Fibroblast of lung (primary cell): ENCODE measurements around the gene ADAMTS17. TPM values are rescaled to one million over a fixed set of nuclear protein-coding genes. Genes with fewer than 3 reads are reported as not detected.

ENCODE experiments used
- DNase-seq, 2 donors: peaks; one replicate each; pipeline versions ENCODE4 v3.0.0 to v3.0.0-alpha.2; 2010; ENCODE audit warnings: low read depth in 2 of 2
- H2AFZ ChIP-seq: 2 replicates; pipeline ENCODE4 v1.5.1; 2012; ENCODE audit warnings: low read length, control low read depth, inconsistent platforms
- H3K27ac ChIP-seq: 2 replicates; pipeline ENCODE4 v1.5.1; 2011; ENCODE audit warnings: low read length, control low read depth; ENCODE audit not compliant: insufficient read depth
- H3K27me3 ChIP-seq: 2 replicates; pipeline ENCODE4 v1.5.1; 2011; ENCODE audit warnings: mild to moderate bottlenecking, low read length; ENCODE audit not compliant: control insufficient read depth, insufficient read depth
- H3K36me3 ChIP-seq: 2 replicates; pipeline ENCODE4 v1.5.1; 2011; ENCODE audit warnings: low read length; ENCODE audit not compliant: control insufficient read depth, insufficient read depth
- H3K4me1 ChIP-seq: 2 replicates; pipeline ENCODE4 v1.5.1; 2011; ENCODE audit warnings: low read length; ENCODE audit not compliant: control insufficient read depth, insufficient read depth; ENCODE audit errors: extremely low read depth
- H3K4me2 ChIP-seq: 2 replicates; pipeline ENCODE4 v1.5.1; 2011; ENCODE audit warnings: low read length, control low read depth; ENCODE audit not compliant: insufficient read depth; ENCODE audit errors: extremely low read depth
- H3K4me3 ChIP-seq, 4 experiments: fragments of 200-600 bp in 1 of 4; sonication (generic) in 1 of 4; replicated peaks in 1 of 4; 2 replicates each; pipeline ENCODE4 v1.5.1; 2011 to 2016; ENCODE audit warnings: low read length in 4 of 4, low read depth in 3 of 4, mild to moderate bottlenecking in 3 of 4, control low read depth in 2 of 4, inconsistent platforms in 1 of 4, mixed read lengths in 1 of 4; ENCODE audit not compliant: insufficient read depth in 1 of 4; ENCODE audit errors: control extremely low read depth in 1 of 4
- H3K79me2 ChIP-seq: 2 replicates; pipeline ENCODE4 v1.5.1; 2012; ENCODE audit warnings: mild to moderate bottlenecking, low read length, inconsistent platforms; ENCODE audit not compliant: control insufficient read depth, insufficient read depth
- H3K9ac ChIP-seq: 2 replicates; pipeline ENCODE4 v1.5.1; 2011; ENCODE audit warnings: mild to moderate bottlenecking, low read length, control low read depth; ENCODE audit not compliant: insufficient read depth
- H3K9me3 ChIP-seq: 2 replicates; pipeline ENCODE4 v1.5.1; 2012; ENCODE audit warnings: low read depth, low read length; ENCODE audit not compliant: control insufficient read depth, insufficient read depth
- H4K20me1 ChIP-seq: 2 replicates; pipeline ENCODE4 v1.5.1; 2011; ENCODE audit warnings: low read length; ENCODE audit not compliant: control insufficient read depth, insufficient read depth; ENCODE audit errors: extremely low read depth
- CTCF ChIP-seq, 2 donors: IDR thresholded peaks in 1 of 2; conservative IDR thresholded peaks in 1 of 2; 1 replicate in 1 of 2; 2 replicates in 1 of 2; pipeline ENCODE4 v1.5.1; 2011 to 2012; ENCODE audit warnings: low read length in 2 of 2, control low read depth in 1 of 2, inconsistent platforms in 1 of 2, low read depth in 1 of 2, mild to moderate bottlenecking in 1 of 2
- EZH2 ChIP-seq: IDR thresholded peaks from 2 replicates; pipeline ENCODE4 v1.5.1; 2012; ENCODE audit warnings: low read length, control low read depth, mild to moderate bottlenecking; ENCODE audit errors: missing control alignments
- polyA plus RNA-seq, 2 donors: library from polyadenylated mRNA; depleted of rRNA in 1 of 2; stranded (reverse) in 1 of 2; unstranded in 1 of 2; fragments of >200 nt; gene quantifications; 2 replicates each; pipeline ENCODE4 v1.2.1, GENCODE V29; 2011 to 2012; ENCODE audit warnings: missing spikeins in 1 of 2
- total RNA-seq: library from RNA; depleted of rRNA; stranded (reverse); fragments of >200 nt; gene quantifications from 2 replicates; pipeline ENCODE4 v1.2.1, GENCODE V29; 2014

The ADAMTS17 gene
- total and polyA plus RNA-seq, 2 donors (not counting 1 experiment from before 2014, with no cell fraction given): 0.09 to 0.17 TPM

DNA sequence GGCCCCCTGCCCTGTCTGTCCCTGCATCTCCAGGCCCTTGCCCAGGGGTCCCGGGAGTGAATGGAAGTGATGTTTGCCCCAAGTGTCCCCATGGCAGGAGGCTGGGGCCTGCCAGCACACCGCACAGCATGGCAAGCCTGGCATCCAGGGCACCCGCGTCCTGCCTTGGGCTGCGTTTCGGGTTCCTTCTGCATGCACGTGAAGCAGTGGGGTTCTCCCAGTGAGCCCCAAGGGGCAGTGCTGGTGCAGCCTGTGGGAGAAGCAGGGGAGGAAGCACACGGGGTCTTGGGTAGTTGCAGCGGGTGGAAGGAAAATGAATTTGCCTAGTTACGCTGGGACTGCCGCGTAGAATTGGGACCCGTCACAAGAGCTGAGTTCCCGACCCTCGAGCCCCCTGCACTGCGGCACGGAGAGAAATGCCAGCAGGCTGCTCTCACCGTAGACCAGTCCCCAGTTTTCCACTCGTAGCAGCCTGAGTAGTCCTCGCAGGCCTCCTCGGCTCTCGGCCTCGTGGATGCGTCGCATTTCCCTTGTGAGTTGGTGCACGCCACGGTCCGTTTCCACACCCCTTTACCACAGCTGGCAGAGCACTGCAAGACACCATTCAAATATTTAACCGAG lies 349.1 kb downstream of the ADAMTS17 start:
- TF ChIP-seq CTCF (conservative IDR thresholded peaks at IDR 0.05 in 1 of 2, IDR thresholded peaks at IDR 0.05 in 1 of 2; ENCODE audit: low read depth in 1 of 2, low read length in 2 of 2) (no peak), EZH2 (no peak)
- Histone ChIP-seq H4K20me1 (no peaks in the 10 kb centered on the region), H3K4me1 (no peaks in the 10 kb centered on the region), H3K27ac (no peak overlapping the region), H3K27me3 (no peaks in the 10 kb centered on the region), H2AFZ (no peak overlapping the region), H3K9ac (no peak overlapping the region), H3K9me3 (no peaks in the 10 kb centered on the region), H3K36me3 (no peaks in the 10 kb centered on the region), H3K79me2 (no peaks in the 10 kb centered on the region), H3K4me2 (no peak overlapping the region), H3K4me3 (no peak overlapping the region)
- no peak for DNase-seq

DNA sequence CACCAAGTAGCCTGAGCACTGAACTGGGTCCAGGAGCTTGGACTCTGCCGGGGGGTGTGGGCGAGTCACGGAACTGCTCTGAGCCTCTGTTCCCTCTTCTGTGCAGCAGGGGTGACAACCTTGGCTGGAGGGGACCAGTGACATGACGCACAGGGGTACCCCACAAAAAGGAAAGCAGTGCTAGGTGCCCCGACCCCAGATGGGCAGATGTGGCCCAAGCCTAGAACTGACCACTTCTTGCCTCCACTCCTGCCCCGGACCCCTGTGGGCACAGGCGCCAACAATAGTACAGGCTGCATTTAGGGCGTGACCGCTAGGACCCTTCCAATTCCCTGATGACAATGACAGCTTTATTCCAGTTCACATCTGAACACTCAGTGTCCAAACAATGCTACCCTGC lies 352.7 kb downstream of the ADAMTS17 start:
- Histone ChIP-seq H3K9ac (no peak overlapping the region), H3K9me3 (no peaks in the 10 kb centered on the region), H3K36me3 (no peaks in the 10 kb centered on the region), H2AFZ (no peak overlapping the region), H3K27me3 (no peaks in the 10 kb centered on the region), H4K20me1 (no peaks in the 10 kb centered on the region), H3K4me3 (no peak overlapping the region), H3K79me2 (no peaks in the 10 kb centered on the region), H3K4me1 (no peaks in the 10 kb centered on the region), H3K27ac (no peak overlapping the region), H3K4me2 (no peak overlapping the region)
- TF ChIP-seq EZH2 (no peak), CTCF (conservative IDR thresholded peaks at IDR 0.05 in 1 of 2, IDR thresholded peaks at IDR 0.05 in 1 of 2; ENCODE audit: low read depth in 1 of 2, low read length in 2 of 2) (no peak)
- DNase-seq: no peak

GRCh38 chr15:99987701-99988100 lies 354.1 kb downstream of the ADAMTS17 start:
- TF ChIP-seq CTCF (conservative IDR thresholded peaks at IDR 0.05 in 1 of 2, IDR thresholded peaks at IDR 0.05 in 1 of 2; ENCODE audit: low read depth in 1 of 2, low read length in 2 of 2) (no peak), EZH2 (no peak)
- no peak overlapping the region for H3K27ac ChIP-seq
- no peaks in the 10 kb centered on the region for H4K20me1 ChIP-seq
- no peak overlapping the region for H3K9ac ChIP-seq
- H3K79me2 ChIP-seq: no peaks in the 10 kb centered on the region
- no peaks in the 10 kb centered on the region for H3K9me3 ChIP-seq
- H3K27me3 ChIP-seq: no peaks in the 10 kb centered on the region
- H3K4me2 ChIP-seq: no peak overlapping the region
- H3K36me3 ChIP-seq: no peaks in the 10 kb centered on the region
- no peaks in the 10 kb centered on the region for H3K4me1 ChIP-seq
- no peak overlapping the region for H2AFZ ChIP-seq
- H3K4me3 ChIP-seq: no peak overlapping the region
- DNase-seq: no peak
